ENCODE results near the gene AGAP1.

Gene AGAP1

GRCh38 chr2:236122236-236122635 lies 628.4 kb downstream of the AGAP1 start:
- TF ChIP-seq CTCF (IDR thresholded peaks at IDR 0.05; ENCODE audit: low read depth, low read length, poor library complexity, severe bottlenecking) (no peak), EZH2phosphoT487 (IDR thresholded peaks at IDR 0.05; ENCODE audit: borderline replicate concordance, low read length) (no peak)
- Histone ChIP-seq H3K36me3 (ENCODE audit: control insufficient read depth, low read length) (no peaks in the 10 kb centered on the region), H3K27me3 (ENCODE audit: control insufficient read depth, low read length) (no peaks in the 10 kb centered on the region), H3K4me3 (ENCODE audit: low read length) (no peak overlapping the region), H3F3A (ENCODE audit: control insufficient read depth, insufficient read depth) (no peaks in the 10 kb centered on the region), H3K4me2 (ENCODE audit: low read length) (no peak overlapping the region), H3K9me3 (ENCODE audit: control insufficient read depth, insufficient read depth, low read length) (no peaks in the 10 kb centered on the region), H3K9me2 (replicated peaks; ENCODE audit: control insufficient read depth, low read length) (no peaks in the 10 kb centered on the region), H4K20me1 (ENCODE audit: control insufficient read depth, insufficient read depth, low read depth, low read length) (no peaks in the 10 kb centered on the region), H3K27ac (ENCODE audit: low read depth, low read length) (no peak overlapping the region), H3K79me2 (ENCODE audit: control insufficient read depth, low read length) (no peaks in the 10 kb centered on the region), H3K4me1 (ENCODE audit: control insufficient read depth, low read length) (no peaks in the 10 kb centered on the region)

GRCh38 chr2:236123716-236124115 lies 629.9 kb downstream of the AGAP1 start:
- Histone ChIP-seq H4K20me1 (ENCODE audit: control insufficient read depth, insufficient read depth, low read depth, low read length) (no peaks in the 10 kb centered on the region), H3K9me2 (replicated peaks; ENCODE audit: control insufficient read depth, low read length) (no peaks in the 10 kb centered on the region), H3F3A (ENCODE audit: control insufficient read depth, insufficient read depth) (no peaks in the 10 kb centered on the region), H3K27ac (ENCODE audit: low read depth, low read length) (no peak overlapping the region), H3K9me3 (ENCODE audit: control insufficient read depth, insufficient read depth, low read length) (no peaks in the 10 kb centered on the region), H3K4me3 (ENCODE audit: low read length) (no peak overlapping the region), H3K79me2 (ENCODE audit: control insufficient read depth, low read length) (no peaks in the 10 kb centered on the region), H3K36me3 (ENCODE audit: control insufficient read depth, low read length) (no peaks in the 10 kb centered on the region), H3K4me2 (ENCODE audit: low read length) (no peak overlapping the region), H3K4me1 (ENCODE audit: control insufficient read depth, low read length) (no peaks in the 10 kb centered on the region), H3K27me3 (ENCODE audit: control insufficient read depth, low read length) (no peaks in the 10 kb centered on the region)
- TF ChIP-seq EZH2phosphoT487 (IDR thresholded peaks at IDR 0.05; ENCODE audit: borderline replicate concordance, low read length) (no peak), CTCF (IDR thresholded peaks at IDR 0.05; ENCODE audit: low read depth, low read length, poor library complexity, severe bottlenecking) (no peak)

- Histone ChIP-seq H3K79me2 (ENCODE audit: control insufficient read depth, low read length) (no peaks in the 10 kb centered on the region), H4K20me1 (ENCODE audit: control insufficient read depth, insufficient read depth, low read depth, low read length) (no peaks in the 10 kb centered on the region), H3K9me3 (ENCODE audit: control insufficient read depth, insufficient read depth, low read length) (no peaks in the 10 kb centered on the region), H3K4me1 (ENCODE audit: control insufficient read depth, low read length) (no peaks in the 10 kb centered on the region), H3F3A (ENCODE audit: control insufficient read depth, insufficient read depth) (no peaks in the 10 kb centered on the region), H3K27ac (ENCODE audit: low read depth, low read length) (no peak overlapping the region), H3K27me3 (ENCODE audit: control insufficient read depth, low read length) (no peaks in the 10 kb centered on the region), H3K4me3 (ENCODE audit: low read length) (no peak overlapping the region), H3K9me2 (replicated peaks; ENCODE audit: control insufficient read depth, low read length) (no peaks in the 10 kb centered on the region), H3K36me3 (ENCODE audit: control insufficient read depth, low read length) (no peaks in the 10 kb centered on the region), H3K4me2 (ENCODE audit: low read length) (no peak overlapping the region)
- no peak for TF ChIP-seq EZH2phosphoT487 (IDR thresholded peaks at IDR 0.05; ENCODE audit: borderline replicate concordance, low read length)
- no peak for TF ChIP-seq CTCF (IDR thresholded peaks at IDR 0.05; ENCODE audit: low read depth, low read length, poor library complexity, severe bottlenecking)
Observed at GRCh38 chr2:236124182-236124893, 630.5 kb downstream of the AGAP1 start.

All from DOHH2 (cell line).